Measurements from ENCODE around the gene ZNF335. TPM values are rescaled to one million over a fixed set of nuclear protein-coding genes. Genes with fewer than 3 reads are reported as not detected.

Gene ZNF335
- total RNA-seq, 1 experiment from 2014 or later: 26.9 TPM

DNA sequence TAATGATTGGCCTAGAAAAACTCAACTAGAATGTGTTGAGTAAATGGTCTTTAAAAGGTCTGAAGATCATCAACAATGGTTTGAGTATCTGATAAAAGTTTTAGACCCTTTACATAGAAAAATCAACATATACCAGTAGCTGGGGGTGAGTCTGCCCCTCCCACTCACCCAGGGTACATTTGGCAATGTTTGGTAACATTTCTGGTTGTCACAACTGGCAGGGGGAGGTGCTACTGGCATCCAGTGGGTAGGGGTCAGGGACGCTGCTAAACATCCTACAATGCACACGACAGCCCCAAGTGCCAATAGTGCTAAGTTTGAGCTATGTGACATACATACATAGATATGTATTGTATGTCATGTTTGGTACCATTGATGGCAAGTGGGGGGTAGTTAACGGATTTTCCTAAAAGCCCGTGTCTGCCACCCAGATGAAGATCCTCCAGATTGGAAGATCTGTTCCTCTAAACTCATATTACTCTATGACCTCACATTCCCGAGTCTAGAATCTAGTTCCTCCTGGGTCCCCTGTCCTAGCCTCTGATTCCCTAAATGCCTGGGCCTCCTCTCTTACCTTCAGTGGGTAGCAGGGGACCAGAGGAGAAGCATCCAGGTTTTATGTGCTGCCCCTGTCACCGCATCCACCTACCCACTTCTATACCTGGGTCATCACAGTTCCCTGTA is 34.2 kb upstream of the ZNF335 start:
- H3K4me1 Mint-ChIP-seq (ENCODE audit: insufficient read depth, unreplicated experiment): peaks cover 7% of the 10 kb centered on the region
- intact Hi-C loops (cut with micrococcal nuclease): no loop called here
- CTCF ChIA-PET: interaction anchor here (0.6 to 3.7 kb wide), 6 partner anchors 8 to 686 kb away, joined by 3 to 30 read pairs (median 5); no protein-coding TSS in a partner anchor
- no peak overlapping the region for H3K27ac Mint-ChIP-seq (ENCODE audit: low read depth, unreplicated experiment)
- BruUV-seq (replicated peaks): no TSS peak
- H3K9me3 Mint-ChIP-seq (ENCODE audit: unreplicated experiment): no peaks in the 10 kb centered on the region
- no peak overlapping the region for H3K4me3 Mint-ChIP-seq (ENCODE audit: unreplicated experiment)
- TF ChIP-seq CTCF (IDR thresholded peaks at IDR 0.05; ENCODE audit: unreplicated experiment): no peak
- no peak for DNase-seq (ENCODE audit: unreplicated experiment)
- H3K36me3 Mint-ChIP-seq (ENCODE audit: insufficient read depth, unreplicated experiment): peaks cover 7% of the 10 kb centered on the region
- POLR2A ChIA-PET: interaction anchor here (0.5 to 1.4 kb wide), 3 partner anchors 11 to 82 kb away, joined by 3 to 6 read pairs (median 4); partner anchors contain the start of gene ZNF335
- H3K27me3 Mint-ChIP-seq (ENCODE audit: insufficient read depth, unreplicated experiment): peaks cover 7% of the 10 kb centered on the region

DNA sequence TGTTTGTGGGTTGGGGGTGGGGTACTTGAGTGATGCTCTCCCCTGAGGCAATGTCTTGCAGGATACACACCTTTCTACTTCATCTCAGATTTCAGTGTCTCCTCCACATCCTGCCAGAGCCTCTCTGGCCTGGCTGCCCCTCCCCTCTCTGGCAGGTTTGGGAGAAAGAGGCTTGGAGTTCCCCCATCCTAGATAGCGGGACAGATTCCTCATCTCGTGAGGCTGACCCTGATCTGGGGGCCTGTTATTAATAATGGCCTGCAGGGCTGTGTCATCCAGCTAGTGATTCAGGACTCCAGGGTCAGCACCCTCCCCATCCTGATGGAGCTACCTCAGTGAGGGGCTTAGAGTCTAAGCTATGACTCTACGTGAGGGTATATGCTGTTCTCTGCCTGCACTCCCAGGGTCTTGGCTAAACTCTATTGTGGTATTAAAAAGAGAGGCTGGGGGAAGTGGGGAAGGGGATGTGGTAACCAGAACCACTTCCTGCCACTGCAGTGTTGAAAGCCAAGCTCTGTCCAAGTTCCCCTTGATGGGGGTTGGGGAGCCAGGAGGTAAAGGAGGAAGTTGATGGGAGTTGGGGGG is 33.0 kb upstream of the ZNF335 start:
- Mint-ChIP-seq H3K27ac (ENCODE audit: low read depth, unreplicated experiment) (no peak overlapping the region), H3K4me3 (ENCODE audit: unreplicated experiment) (no peak overlapping the region), H3K27me3 (ENCODE audit: insufficient read depth, unreplicated experiment) (no peaks in the 10 kb centered on the region), H3K36me3 (ENCODE audit: insufficient read depth, unreplicated experiment) (peaks cover 7% of the 10 kb centered on the region), H3K4me1 (ENCODE audit: insufficient read depth, unreplicated experiment) (peaks cover 7% of the 10 kb centered on the region), H3K9me3 (ENCODE audit: unreplicated experiment) (no peaks in the 10 kb centered on the region)
- intact Hi-C loops (cut with micrococcal nuclease): no loop called here
- BruUV-seq (replicated peaks): no TSS peak
- POLR2A ChIA-PET: interaction anchor here (0.6 to 1.4 kb wide), 6 partner anchors 9 to 685 kb away, joined by 3 to 4 read pairs (median 4); no protein-coding TSS in a partner anchor
- DNase-seq (ENCODE audit: unreplicated experiment): peak; percentile 37
- CTCF ChIA-PET: interaction anchor here (0.6 to 3.7 kb wide), 6 partner anchors 9 to 343 kb away, joined by 3 to 30 read pairs (median 4); no protein-coding TSS in a partner anchor
- no peak for TF ChIP-seq CTCF (IDR thresholded peaks at IDR 0.05; ENCODE audit: unreplicated experiment)

- no TSS peak for BruUV-seq (replicated peaks)
- H3K9me3 Mint-ChIP-seq (ENCODE audit: unreplicated experiment): no peaks in the 10 kb centered on the region
- no peak for TF ChIP-seq CTCF (IDR thresholded peaks at IDR 0.05; ENCODE audit: unreplicated experiment)
- H3K36me3 Mint-ChIP-seq (ENCODE audit: insufficient read depth, unreplicated experiment): peaks cover 7% of the 10 kb centered on the region
- intact Hi-C loops (cut with micrococcal nuclease): no loop called here
- H3K4me3 Mint-ChIP-seq (ENCODE audit: unreplicated experiment): no peak overlapping the region
- ChIA-PET CTCF (interaction anchor here (0.8 to 3.7 kb wide), 5 partner anchors 10 to 344 kb away, joined by 3 to 30 read pairs (median 3); no protein-coding TSS in a partner anchor), POLR2A (interaction anchor here (0.7 to 1.3 kb wide), 3 partner anchors 9 to 57 kb away, joined by 3 to 4 read pairs (median 4); no protein-coding TSS in a partner anchor)
- H3K4me1 Mint-ChIP-seq (ENCODE audit: insufficient read depth, unreplicated experiment): peaks cover 7% of the 10 kb centered on the region
- DNase-seq (ENCODE audit: unreplicated experiment): no peak
- H3K27ac Mint-ChIP-seq (ENCODE audit: low read depth, unreplicated experiment): no peak overlapping the region
- H3K27me3 Mint-ChIP-seq (ENCODE audit: insufficient read depth, unreplicated experiment): no peaks in the 10 kb centered on the region
These were observed 32.2 kb upstream of the ZNF335 start for GRCh38 chr20:46004187-46004586.

DNA sequence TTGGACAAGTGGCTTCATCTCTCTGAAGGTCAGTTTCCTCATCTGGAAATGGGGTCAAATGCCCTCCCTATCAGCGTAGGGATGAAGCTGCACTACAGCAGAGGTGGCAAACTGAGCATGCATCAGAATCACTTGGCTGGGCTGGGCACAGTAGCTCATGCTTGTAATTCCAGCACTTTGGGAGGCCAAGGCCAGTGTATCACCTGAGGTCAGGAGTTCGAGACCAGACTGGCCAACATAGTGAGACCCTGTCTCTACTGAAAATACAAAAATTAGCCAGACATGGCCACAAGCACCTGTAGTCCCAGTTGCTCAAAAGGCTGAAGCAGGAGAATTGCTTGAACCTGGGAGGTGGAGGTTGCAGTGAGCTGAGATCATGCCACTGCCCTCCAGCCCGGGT is 30.0 kb upstream of the ZNF335 start:
- H3K4me1 Mint-ChIP-seq (ENCODE audit: insufficient read depth, unreplicated experiment): peaks cover 7% of the 10 kb centered on the region
- H3K27ac Mint-ChIP-seq (ENCODE audit: low read depth, unreplicated experiment): no peak overlapping the region
- no peak for DNase-seq (ENCODE audit: unreplicated experiment)
- POLR2A ChIA-PET: interaction anchor here (1.0 to 1.7 kb wide), 2 partner anchors 13 to 15 kb away, joined by 3 to 4 read pairs; no protein-coding TSS in a partner anchor
- no peaks in the 10 kb centered on the region for H3K27me3 Mint-ChIP-seq (ENCODE audit: insufficient read depth, unreplicated experiment)
- H3K9me3 Mint-ChIP-seq (ENCODE audit: unreplicated experiment): no peaks in the 10 kb centered on the region
- H3K36me3 Mint-ChIP-seq (ENCODE audit: insufficient read depth, unreplicated experiment): peaks cover 7% of the 10 kb centered on the region
- no peak overlapping the region for H3K4me3 Mint-ChIP-seq (ENCODE audit: unreplicated experiment)
- CTCF ChIA-PET: interaction anchor here (0.6 to 4.8 kb wide), 5 partner anchors 11 to 20 kb away, joined by 3 to 61 read pairs (median 4); no protein-coding TSS in a partner anchor
- BruUV-seq (replicated peaks): no TSS peak
- intact Hi-C loops (cut with micrococcal nuclease): no loop called here
- no peak for TF ChIP-seq CTCF (IDR thresholded peaks at IDR 0.05; ENCODE audit: unreplicated experiment)
